ENCODE measurements around the gene KCNQ4.

KCNQ4 gene

GRCh38 chr1:40796939-40797667 lies 13.5 kb downstream of the KCNQ4 start:
- no peak for DNase-seq

GRCh38 chr1:40797668-40798010 lies 14.1 kb downstream of the KCNQ4 start:
- DNase-seq, result no peak

- no peak for DNase-seq
These were observed 15.0 kb downstream of the KCNQ4 start for GRCh38 chr1:40798366-40799281.

GRCh38 chr1:40799351-40799867 lies 15.8 kb downstream of the KCNQ4 start:
- no peak for DNase-seq

- DNase-seq, result no peak
These were observed 18.1 kb downstream of the KCNQ4 start for GRCh38 chr1:40801742-40802077.

GRCh38 chr1:40802078-40802741 lies 18.6 kb downstream of the KCNQ4 start:
- DNase-seq, result peak; percentile 90

- DNase-seq, result no peak
These were observed 19.1 kb downstream of the KCNQ4 start for GRCh38 chr1:40802742-40803113.

GRCh38 chr1:40803447-40803846 lies 19.9 kb downstream of the KCNQ4 start:
- DNase-seq, result no peak

GRCh38 chr1:40803902-40804301 lies 20.3 kb downstream of the KCNQ4 start:
- no peak for DNase-seq

- no peak for DNase-seq
These were observed 22.7 kb downstream of the KCNQ4 start for GRCh38 chr1:40806240-40806639.

GRCh38 chr1:40806731-40807695 lies 23.4 kb downstream of the KCNQ4 start:
- no peak for DNase-seq

GRCh38 chr1:40808002-40808401 lies 24.4 kb downstream of the KCNQ4 start:
- DNase-seq, result no peak

GRCh38 chr1:40808444-40808843 lies 24.9 kb downstream of the KCNQ4 start:
- no peak for DNase-seq

- no peak for DNase-seq
These were observed 25.3 kb downstream of the KCNQ4 start for GRCh38 chr1:40808909-40809308.

- DNase-seq, result no peak
These were observed 27.3 kb downstream of the KCNQ4 start for GRCh38 chr1:40810927-40811326.

GRCh38 chr1:40815420-40815819 lies 31.8 kb downstream of the KCNQ4 start:
- DNase-seq, result no peak

- DNase-seq, result no peak
These were observed 34.2 kb downstream of the KCNQ4 start for GRCh38 chr1:40817791-40818263.

GRCh38 chr1:40818264-40818961 lies 34.8 kb downstream of the KCNQ4 start:
- DNase-seq, result peak; percentile 92

- DNase-seq, result no peak
These were observed 35.5 kb downstream of the KCNQ4 start for GRCh38 chr1:40819101-40819500.

GRCh38 chr1:40820251-40820797 lies 36.7 kb downstream of the KCNQ4 start:
- no peak for DNase-seq

All from CD4-positive, alpha-beta T cell treated with Interleukin-12 subunit alpha and Interleukin-12 subunit beta, for 1 hour (primary cell).